GM12878 (cell line): ENCODE results near the gene CHCHD1. TPM values are rescaled to one million over a fixed set of nuclear protein-coding genes. Genes with fewer than 3 reads are reported as not detected.
"Not testable (repeated sequence)": the region's sequence is repeated elsewhere in the genome, so short reads cannot be mapped to it uniquely, and the experiment has no call there.

Experiments used
- ATAC-seq: fragments of 200-7000 bp; cut with Tn5 transposase; 3 replicates; pipeline ENCODE4 v1.9.1; 2020; ENCODE audit warnings: mild to moderate bottlenecking, moderate library complexity
- BruUV-seq: library from RNA; stranded (reverse); fragments of 400-500 nt; replicated peaks from 2 replicates; lab custom pipeline; 2021; lab: Mats Ljungman, UMichigan
- CTCF ChIA-PET: fragments of 300-600 bp; sonication (Branson Sonifier 250); formaldehyde crosslinking; extraction: SDS; loops from one replicate; lab custom pipeline; 2021; ENCODE audit warnings: inconsistent platforms; lab: Yijun Ruan, JAX
- POLR2A ChIA-PET: fragments of 350-600 bp; formaldehyde crosslinking; extraction: SDS; loops from one replicate; lab custom pipeline; 2021; ENCODE audit warnings: inconsistent platforms; lab: Charles Lee
- RAD21 ChIA-PET: fragments of 300-600 bp; sonication (Branson Sonifier 250); formaldehyde crosslinking; loops from one replicate; lab custom pipeline; 2023; ENCODE audit warnings: antibody characterized with exemption; ENCODE audit not compliant: unreplicated experiment; lab: Charles Lee
- SMC1A ChIA-PET: fragments of 300-600 bp; sonication (Branson Sonifier 250); formaldehyde crosslinking; loops from one replicate; lab custom pipeline; 2023; ENCODE audit not compliant: unreplicated experiment, uncharacterized antibody; lab: Charles Lee
- DNase-seq: peaks from one replicate; pipeline ENCODE4 v3.0.0-alpha.2; 2011; ENCODE audit warnings: low read depth, low spot score
- FAIRE-seq: peaks from 3 replicates; lab custom pipeline; 2011; peaks lifted over from hg19 to GRCh38; lab: Jason Lieb, UNC
- H2AFZ ChIP-seq: 2 replicates; pipeline ENCODE4 v1.6.0; 2011; ENCODE audit warnings: low read depth, low read length, control low read depth; ENCODE audit not compliant: control insufficient read depth
- H3K27ac ChIP-seq: 2 replicates; pipeline ENCODE4 v1.5.1; 2011; ENCODE audit warnings: control low read depth; ENCODE audit not compliant: control insufficient read depth, insufficient read depth
- H3K27me3 ChIP-seq, 2 experiments: replicated peaks in 1 of 2; 2 replicates each; pipeline versions ENCODE4 v1.6.0 to v1.6.1; 2011; ENCODE audit warnings: low read length in 1 of 2; ENCODE audit not compliant: control insufficient read depth in 2 of 2, insufficient read depth in 2 of 2
- H3K36me3 ChIP-seq, 2 experiments: 2 replicates each; pipeline ENCODE4 v1.5.1; 2011; ENCODE audit warnings: low read length in 1 of 2; ENCODE audit not compliant: control insufficient read depth in 2 of 2, insufficient read depth in 2 of 2
- H3K4me1 ChIP-seq: 2 replicates; pipeline ENCODE4 v1.6.1; 2011; ENCODE audit warnings: mild to moderate bottlenecking, low read length, moderate library complexity, mixed read lengths; ENCODE audit not compliant: control insufficient read depth, insufficient read depth
- H3K4me2 ChIP-seq: 2 replicates; pipeline ENCODE4 v1.6.0; 2011; ENCODE audit warnings: control low read depth; ENCODE audit not compliant: control insufficient read depth, insufficient read depth
- H3K4me3 ChIP-seq: fragments of 200-600 bp; sonication (generic); 2 replicates; pipeline ENCODE4 v1.5.1; 2016
- H3K79me2 ChIP-seq: 2 replicates; pipeline ENCODE4 v1.6.0; 2011; ENCODE audit warnings: low read length; ENCODE audit not compliant: control insufficient read depth, insufficient read depth
- H3K9ac ChIP-seq: 2 replicates; pipeline ENCODE4 v1.8.0; 2011; ENCODE audit warnings: low read length, control low read depth, mixed read lengths; ENCODE audit not compliant: control insufficient read depth, insufficient read depth
- H3K9me3 ChIP-seq: replicated peaks from 3 replicates; pipeline ENCODE4 v1.5.1; 2011; ENCODE audit warnings: mild to moderate bottlenecking, low read length; ENCODE audit not compliant: control insufficient read depth, insufficient read depth
- H4K20me1 ChIP-seq: 2 replicates; pipeline ENCODE4 v1.6.0; 2011; ENCODE audit not compliant: control insufficient read depth, insufficient read depth
- MEF2A ChIP-seq: IDR thresholded peaks from 2 replicates; pipeline ENCODE4 v1.6.1; 2011; ENCODE audit warnings: low read depth, mild to moderate bottlenecking, low read length, moderate library complexity; ENCODE audit not compliant: insufficient read depth
- POLR2AphosphoS5 ChIP-seq: IDR thresholded peaks from 2 replicates; pipeline ENCODE4 v1.6.1; 2011; ENCODE audit warnings: mild to moderate bottlenecking, low read length, inconsistent platforms
- WGBS: methylation state at CpG from one replicate; pipeline ENCODE4 v1.1.6; 2016; ENCODE audit warnings: low lambda C conversion rate; ENCODE audit not compliant: insufficient replicate concordance, insufficient coverage; ENCODE audit errors: missing lambda C conversion rate; 5-methylcytosine and 5-hydroxymethylcytosine counted together
- in situ Hi-C: fragments of 300-500 bp; cut with MboI; formaldehyde crosslinking; loops from 9 replicates; pipeline ENCODE4 v1.14.3; 2018; ENCODE audit warnings: mixed read lengths
- intact Hi-C: fragments of 100-400 bp; cut with micrococcal nuclease; formaldehyde crosslinking; loops from one replicate; pipeline ENCODE4 v1.14.2; 2022; ENCODE audit not compliant: unreplicated experiment
- polyA plus RNA-seq, 11 experiments: library from polyadenylated mRNA; depleted of rRNA in 4 of 11; unstranded in 6 of 11; stranded (reverse) in 5 of 11; fragments of >200 nt; fragmentation: Nextera tagmentation in 4 of 11; fragmentation: Illumina TruSeq in 1 of 11; extraction: Ambion mirVana in 4 of 11; extraction: Trizol in 1 of 11; gene quantifications; 1 replicate in 1 of 11; 2 replicates in 10 of 11; pipeline versions ENCODE4 v1.2.1 to v1.2.3, GENCODE V29; 2011 to 2016; ENCODE audit warnings: inconsistent platforms in 2 of 11, missing spikeins in 2 of 11, low read depth in 1 of 11
- total RNA-seq, 4 experiments: library from RNA; depleted of rRNA in 3 of 4; stranded (reverse); fragments of >200 nt in 3 of 4; fragmentation: Illumina TruSeq in 1 of 4; extraction: Trizol in 1 of 4; gene quantifications; 2 replicates each; pipeline versions ENCODE4 v1.2.1 to v1.2.3, GENCODE V29; 2013 to 2021

CHCHD1 gene
- total and polyA plus RNA-seq, 10 of the 15 experiments (the other 5 are each of a cell fraction or from before 2014, with no cell fraction given) = 35.0 to 132 (median 70.0) TPM

- TF ChIP-seq POLR2AphosphoS5 = 0 out of 2 replicates have a peak, but pooled peaks have one; percentile 4
- H3K27me3 ChIP-seq, H3K9ac ChIP-seq, BruUV-seq, H3K4me2 ChIP-seq, FAIRE-seq, H3K4me3 ChIP-seq, in situ Hi-C loops, DNase-seq, ATAC-seq, H4K20me1 ChIP-seq, H3K27ac ChIP-seq, intact Hi-C loops, H3K9me3 ChIP-seq, H2AFZ ChIP-seq, H3K4me1 ChIP-seq, H3K79me2 ChIP-seq: not testable (repeated sequence)
- POLR2A ChIA-PET = interaction anchor here (1.6 kb wide), 1 partner anchor 16 kb away, joined by 4 read pairs; no protein-coding TSS in a partner anchor
- WGBS = 92% methylated on average over 10 of the region's 10 CpGs
- H3K36me3 ChIP-seq = peaks cover 13 to 32% of the 10 kb centered on the region in 2 experiments
- CTCF ChIA-PET = interaction anchor here (1.6 kb wide), 1 partner anchor 85 kb away, joined by 3 read pairs; no protein-coding TSS in a partner anchor
- RAD21 ChIA-PET = interaction anchor here (0.7 kb wide), 1 partner anchor 12 kb away, joined by 4 read pairs; no protein-coding TSS in a partner anchor
- SMC1A ChIA-PET = interaction anchor here (0.6 to 1.3 kb wide), 2 partner anchors 12 to 594 kb away, joined by 3 read pairs; no protein-coding TSS in a partner anchor
These were observed 13.6 kb downstream of the CHCHD1 start for GRCh38 chr10:73795491-73795890.

DNA sequence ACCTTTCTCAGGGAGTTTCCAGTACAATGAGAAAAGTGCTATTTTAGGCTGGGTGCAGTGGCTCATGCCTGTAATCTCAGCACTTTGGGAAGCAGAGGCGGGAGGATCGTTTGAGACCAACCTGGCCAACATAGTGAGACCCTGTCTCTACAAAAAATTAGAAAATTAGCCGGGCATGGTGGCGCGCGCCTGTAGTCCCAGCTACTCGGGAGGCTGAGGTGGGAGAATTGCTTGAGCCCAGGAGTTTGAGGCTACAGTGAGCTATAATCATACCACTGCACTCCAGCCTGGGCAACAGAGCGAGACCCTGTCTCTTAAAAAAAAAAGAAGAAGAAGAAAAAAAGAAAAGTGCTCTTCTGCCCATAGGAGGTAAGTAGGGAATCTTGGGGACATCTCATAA lies 14.2 kb downstream of the CHCHD1 start:
- H2AFZ ChIP-seq, H4K20me1 ChIP-seq, H3K27me3 ChIP-seq, H3K4me3 ChIP-seq, BruUV-seq, H3K79me2 ChIP-seq, ATAC-seq, intact Hi-C loops, FAIRE-seq, H3K9ac ChIP-seq, H3K4me1 ChIP-seq, H3K4me2 ChIP-seq, DNase-seq, H3K27ac ChIP-seq, H3K9me3 ChIP-seq, in situ Hi-C loops: not testable (repeated sequence)
- TF ChIP-seq MEF2A = 0 out of 2 replicates have a peak, but pooled peaks have one; percentile 8
- RAD21 ChIA-PET = interaction anchor here (0.7 kb wide), 1 partner anchor 12 kb away, joined by 4 read pairs; no protein-coding TSS in a partner anchor
- CTCF ChIA-PET = interaction anchor here (1.6 kb wide), 1 partner anchor 84 kb away, joined by 3 read pairs; no protein-coding TSS in a partner anchor
- SMC1A ChIA-PET = interaction anchor here (0.6 kb wide), 1 partner anchor 594 kb away, joined by 3 read pairs; no protein-coding TSS in a partner anchor
- POLR2A ChIA-PET = interaction anchor here (1.6 kb wide), 1 partner anchor 17 kb away, joined by 4 read pairs; no protein-coding TSS in a partner anchor
- peaks cover 15 to 32% of the 10 kb centered on the region in 2 experiments for H3K36me3 ChIP-seq
- WGBS = 97% methylated on average over 8 of the region's 8 CpGs
